ENCODE results near the gene TENM4. TPM values are rescaled to one million over a fixed set of nuclear protein-coding genes. Genes with fewer than 3 reads are reported as not detected.

TENM4 gene
- total RNA-seq, 4 donors from 2014 or later: 31.4 to 44.5 (median 38.0) TPM

GRCh38 chr11:78651923-78652842 is 788.6 kb downstream of the TENM4 start:
- TF ChIP-seq POLR2A (IDR thresholded peaks at IDR 0.05) (no peak), POLR2AphosphoS5 (IDR thresholded peaks at IDR 0.05) (no peak), EP300 (IDR thresholded peaks at IDR 0.05) (no peak), CTCF (IDR thresholded peaks at IDR 0.05) (no peak)
- Histone ChIP-seq H3K4me3 (no peak overlapping the region), H3K9me3 (no peaks in the 10 kb centered on the region), H3K27me3 (peaks cover 4% of the 10 kb centered on the region), H3K27ac (no peak overlapping the region), H3K4me1 (peaks cover 7% of the 10 kb centered on the region), H3K36me3 (no peaks in the 10 kb centered on the region)
- DNase-seq (ENCODE audit: low spot score in 2 of 2): no peak
- 82% methylated on average over 11 of the region's 11 CpGs for WGBS

DNA sequence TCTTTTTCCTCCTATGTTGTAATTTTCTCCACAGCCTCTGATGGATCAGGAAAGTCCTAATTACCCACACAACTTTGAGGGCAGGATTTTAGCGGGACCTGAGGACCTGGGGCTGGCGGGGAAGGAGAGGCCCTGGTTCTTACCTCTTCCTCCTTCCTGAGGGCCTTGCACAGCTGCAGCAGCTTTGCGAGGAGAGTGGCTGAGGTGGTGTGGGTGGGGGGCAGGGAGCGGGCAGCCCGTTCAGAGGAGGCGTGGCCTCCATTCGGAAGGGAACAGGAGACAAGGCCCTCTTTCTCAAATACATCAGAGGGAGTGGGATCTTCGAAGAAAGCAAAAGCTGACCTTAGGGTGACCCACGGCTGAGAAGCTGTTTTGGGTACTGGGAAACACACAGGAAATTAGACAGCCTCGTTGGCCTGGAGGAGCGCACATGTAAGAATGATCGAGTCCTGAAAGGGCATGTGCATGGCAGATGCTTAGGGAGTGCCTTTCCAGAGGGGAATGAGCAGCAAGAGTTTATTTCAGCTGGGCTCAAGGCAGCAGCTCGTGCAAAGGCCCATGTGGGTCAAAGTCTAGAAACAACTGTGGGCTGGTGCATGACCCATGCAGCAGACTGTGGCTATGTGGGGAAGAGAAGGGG is 789.6 kb downstream of the TENM4 start:
- WGBS: 70% methylated on average over 13 of the region's 13 CpGs
- no peak overlapping the region for H3K4me3 ChIP-seq
- peaks cover 7% of the 10 kb centered on the region for H3K4me1 ChIP-seq
- H3K9me3 ChIP-seq: no peaks in the 10 kb centered on the region
- H3K27me3 ChIP-seq: peaks cover 6% of the 10 kb centered on the region
- no peak for DNase-seq (ENCODE audit: low spot score in 2 of 2)
- H3K36me3 ChIP-seq: no peaks in the 10 kb centered on the region
- H3K27ac ChIP-seq: no peak overlapping the region
- TF ChIP-seq EP300 (IDR thresholded peaks at IDR 0.05) (no peak), POLR2AphosphoS5 (IDR thresholded peaks at IDR 0.05) (no peak), CTCF (IDR thresholded peaks at IDR 0.05) (no peak), POLR2A (IDR thresholded peaks at IDR 0.05) (no peak)

DNA sequence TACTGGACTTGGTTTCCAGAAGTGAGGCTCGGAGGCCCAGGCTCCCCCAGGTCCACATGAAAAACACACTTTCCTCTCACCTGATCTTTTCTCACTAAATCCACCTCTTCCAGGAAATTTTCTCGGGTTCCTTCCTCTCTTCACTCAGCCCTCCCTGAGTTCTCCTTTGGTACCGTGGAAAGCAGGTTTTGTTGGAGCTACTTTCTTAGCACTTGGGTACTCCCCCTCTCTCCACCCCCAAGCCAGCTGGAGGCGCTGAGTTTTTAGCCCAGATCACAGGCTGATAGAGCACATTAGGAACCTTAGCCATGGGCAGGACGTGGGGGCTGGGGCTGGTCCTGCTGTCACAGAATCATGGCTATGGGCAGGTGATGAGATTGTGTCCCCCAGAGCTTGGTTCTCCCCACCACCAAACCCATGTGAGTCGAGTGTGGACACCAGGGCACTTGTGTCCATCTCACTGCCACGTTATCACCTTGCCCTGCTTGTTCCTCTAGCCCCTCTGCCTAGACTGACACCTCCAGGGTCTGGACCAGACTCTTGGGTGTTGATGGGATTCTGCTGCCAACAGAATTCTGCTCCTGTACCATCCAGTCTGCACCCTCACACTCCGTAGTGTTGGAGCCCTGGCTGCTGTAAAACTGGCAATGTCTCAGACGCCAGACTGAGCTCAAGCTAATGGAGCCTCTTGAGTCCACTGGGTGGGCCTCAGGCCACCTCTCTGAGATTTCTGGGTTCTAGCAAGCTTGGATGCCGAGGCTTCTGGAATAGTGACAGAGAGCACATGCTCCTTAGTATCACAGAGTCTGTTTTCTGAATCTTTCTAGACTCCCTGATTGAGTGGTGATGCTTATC is 791.2 kb downstream of the TENM4 start:
- Histone ChIP-seq H3K4me3 (no peak overlapping the region), H3K27me3 (peaks cover 6% of the 10 kb centered on the region), H3K36me3 (no peaks in the 10 kb centered on the region), H3K27ac (no peak overlapping the region), H3K4me1 (peaks cover 10% of the 10 kb centered on the region), H3K9me3 (no peaks in the 10 kb centered on the region)
- WGBS: 80% methylated on average over 10 of the region's 10 CpGs
- TF ChIP-seq POLR2AphosphoS5 (IDR thresholded peaks at IDR 0.05): no peak
- DNase-seq (ENCODE audit: low spot score in 2 of 2): no peak

- H3K4me1 ChIP-seq: peaks cover 10% of the 10 kb centered on the region
- no peaks in the 10 kb centered on the region for H3K9me3 ChIP-seq
- DNase-seq (ENCODE audit: low spot score in 2 of 2): no peak
- H3K27ac ChIP-seq: no peak overlapping the region
- no peak for TF ChIP-seq EP300 (IDR thresholded peaks at IDR 0.05)
- TF ChIP-seq POLR2AphosphoS5 (IDR thresholded peaks at IDR 0.05): no peak
- no peak for TF ChIP-seq CTCF (IDR thresholded peaks at IDR 0.05)
- no peak for TF ChIP-seq POLR2A (IDR thresholded peaks at IDR 0.05)
- WGBS: 55% methylated on average over 9 of the region's 9 CpGs
- no peak overlapping the region for H3K4me3 ChIP-seq
- H3K36me3 ChIP-seq: no peaks in the 10 kb centered on the region
- peaks cover 9% of the 10 kb centered on the region for H3K27me3 ChIP-seq
Observed at GRCh38 chr11:78647986-78648875, 792.6 kb downstream of the TENM4 start.
